ENCODE results near the gene RBM26.
"Not testable (repeated sequence)": the region's sequence is repeated elsewhere in the genome, so short reads cannot be mapped to it uniquely, and the experiment has no call there.

RBM26 gene

GRCh38 chr13:79314652-79315051 lies 91.4 kb downstream of the RBM26 start:
- no peak for DNase-seq

GRCh38 chr13:79312340-79312855 lies 93.7 kb downstream of the RBM26 start:
- no peak for DNase-seq

GRCh38 chr13:79311386-79311785 lies 94.7 kb downstream of the RBM26 start:
- DNase-seq = no peak

- DNase-seq = no peak
Observed at GRCh38 chr13:79309690-79310089, 96.4 kb downstream of the RBM26 start.

GRCh38 chr13:79307866-79308298 lies 98.2 kb downstream of the RBM26 start:
- no peak for DNase-seq

DNA sequence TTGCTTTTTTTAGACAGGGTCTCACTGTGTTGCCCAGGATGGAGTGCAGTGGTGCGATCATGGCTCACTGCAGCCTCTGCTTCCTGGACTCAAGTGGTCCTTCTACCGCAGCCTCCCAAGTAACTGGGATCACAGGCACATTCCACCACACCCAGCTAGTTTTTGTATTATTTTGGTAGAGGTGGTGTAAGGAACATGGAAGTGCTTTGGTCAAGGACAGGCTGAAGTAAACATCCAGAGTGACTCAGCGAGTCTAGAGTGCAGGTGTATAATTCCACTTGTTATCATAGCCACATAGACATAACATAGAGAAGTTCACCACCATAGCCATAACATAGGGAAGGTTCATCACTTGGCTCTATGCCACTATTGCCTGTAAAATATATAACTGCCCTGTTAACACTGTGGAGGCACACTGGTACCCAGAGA lies 98.6 kb downstream of the RBM26 start:
- no peak for DNase-seq

- DNase-seq = no peak
Observed at GRCh38 chr13:79306650-79307049, 99.4 kb downstream of the RBM26 start.

GRCh38 chr13:79297128-79297527 lies 108.9 kb downstream of the RBM26 start:
- DNase-seq = no peak

DNA sequence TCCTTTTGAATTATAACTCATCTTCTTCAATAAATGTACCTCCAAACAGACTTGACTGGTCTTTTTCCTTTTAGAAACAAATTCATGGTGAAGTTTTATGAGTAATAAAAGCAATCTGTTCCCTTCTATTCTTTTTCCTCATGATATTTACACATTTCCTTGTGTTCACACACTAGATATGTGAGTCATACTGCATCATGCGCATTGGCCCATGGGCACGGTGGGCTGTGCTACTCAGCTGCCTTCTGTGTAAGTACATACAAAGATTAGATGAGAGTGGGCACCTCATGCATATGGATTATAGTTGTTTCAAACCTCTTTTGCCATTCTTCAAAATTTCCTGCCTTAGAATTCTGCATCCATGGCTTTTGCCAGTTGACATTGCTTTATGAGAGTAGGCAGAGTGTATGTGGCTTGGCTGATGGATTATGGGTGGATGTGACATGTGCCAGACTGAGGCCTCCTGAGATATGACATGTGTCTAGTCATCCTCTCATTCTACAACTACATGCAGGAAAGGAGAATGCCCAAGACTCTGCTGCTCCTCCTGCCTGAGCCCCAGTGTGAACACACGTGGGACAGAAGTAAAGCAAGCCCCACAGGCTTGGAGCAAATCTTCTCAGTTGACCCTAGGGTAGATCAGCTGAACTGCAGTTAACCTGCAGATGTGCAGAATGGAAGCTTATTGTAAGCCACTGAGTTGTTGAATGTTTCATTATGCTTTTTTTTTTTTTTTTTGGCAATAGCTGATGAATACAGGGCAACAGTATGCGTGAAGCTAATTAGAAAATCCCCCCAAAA lies 109.9 kb downstream of the RBM26 start:
- DNase-seq = no peak

DNA sequence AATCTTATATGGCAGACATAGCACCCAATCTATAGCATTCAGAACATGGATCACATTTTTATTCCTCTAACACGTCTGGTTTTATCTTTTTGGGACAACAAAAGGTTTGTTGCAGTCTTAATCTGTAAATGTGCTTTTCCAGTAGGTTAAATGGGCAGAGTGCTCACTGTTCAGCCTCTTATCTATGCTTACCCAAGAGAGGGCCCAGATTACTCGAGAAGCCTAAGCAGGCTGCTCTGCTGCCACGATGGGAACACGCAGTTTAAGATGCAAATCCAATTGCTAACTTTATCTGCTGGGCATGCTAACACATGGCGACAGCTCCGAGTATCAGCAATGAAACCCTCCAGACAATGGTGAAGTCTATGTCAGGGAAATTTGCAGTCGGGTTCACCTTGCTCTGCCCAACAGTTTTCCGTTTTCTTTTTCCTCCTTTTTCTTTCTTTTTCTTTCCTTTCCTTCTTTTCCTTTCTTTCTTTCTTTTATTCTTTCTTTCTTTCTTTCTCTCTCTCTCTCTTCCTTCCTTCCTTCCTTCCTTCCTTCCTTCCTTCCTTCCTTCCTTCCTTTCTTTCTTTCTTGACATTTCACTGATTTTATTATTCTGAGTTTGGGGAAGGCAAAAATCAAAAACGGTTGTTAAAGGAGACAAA lies 115.3 kb downstream of the RBM26 start:
- no peak for DNase-seq

DNA sequence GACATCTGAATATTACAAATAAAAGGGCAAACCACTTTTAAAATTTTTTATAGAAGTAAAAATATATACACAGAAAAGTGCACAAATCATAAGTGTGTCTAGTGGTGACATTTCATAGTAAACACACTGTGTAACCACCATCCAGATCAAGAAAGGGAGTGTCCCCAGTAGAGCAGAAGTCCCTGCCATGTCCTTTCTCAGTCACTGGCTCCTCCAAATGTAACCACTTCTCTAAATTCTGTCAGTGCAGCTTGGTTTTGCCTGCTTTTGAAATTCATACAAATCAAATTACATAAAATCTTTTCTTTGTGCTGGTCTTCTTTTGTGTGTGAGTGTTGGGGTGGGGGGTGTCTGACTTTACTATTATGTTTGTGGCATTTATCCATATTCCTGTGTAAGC lies 116.5 kb downstream of the RBM26 start:
- DNase-seq = no peak

- no peak for DNase-seq
Observed at GRCh38 chr13:79287939-79288795, 117.9 kb downstream of the RBM26 start.

DNA sequence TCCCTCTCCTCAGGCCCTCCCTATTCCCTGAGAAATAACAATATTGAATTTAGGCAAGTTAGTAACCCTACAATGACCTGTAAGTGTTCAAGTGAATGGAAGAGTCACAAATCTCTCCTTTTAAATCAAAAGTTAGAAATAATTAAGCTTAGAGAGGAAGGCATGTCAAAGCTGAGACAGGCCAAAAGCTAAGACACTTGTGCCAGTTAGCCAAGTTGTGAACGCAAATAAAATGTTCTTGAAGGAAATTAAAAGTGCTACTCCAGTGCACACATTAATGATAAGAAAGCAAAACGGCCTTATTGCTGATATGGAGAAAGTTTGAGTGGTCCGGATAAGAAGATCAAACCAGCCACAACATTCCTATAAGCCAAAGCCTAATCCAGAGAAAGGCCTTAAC lies 120.9 kb downstream of the RBM26 start:
- no peak for DNase-seq

DNA sequence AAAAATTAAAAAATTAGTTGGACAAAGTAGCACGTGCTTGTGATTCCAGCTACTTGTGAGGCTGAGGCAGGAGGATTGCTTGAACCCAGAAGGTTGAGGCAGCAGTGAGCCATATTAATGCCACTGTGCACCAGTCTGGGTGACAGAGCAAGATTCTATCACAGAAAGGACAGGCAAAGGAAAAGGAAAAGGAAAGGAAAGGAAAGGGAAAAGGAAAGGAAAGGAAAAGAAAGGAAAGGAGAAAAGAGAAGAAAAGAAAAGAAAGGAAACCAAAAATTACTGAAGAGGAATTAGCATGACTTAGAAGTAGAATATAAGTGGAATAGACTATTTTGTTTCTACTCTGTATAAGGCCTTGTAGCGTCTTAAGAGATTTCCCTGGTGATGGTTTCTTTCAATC lies 122.3 kb downstream of the RBM26 start:
- no peak for DNase-seq

DNA sequence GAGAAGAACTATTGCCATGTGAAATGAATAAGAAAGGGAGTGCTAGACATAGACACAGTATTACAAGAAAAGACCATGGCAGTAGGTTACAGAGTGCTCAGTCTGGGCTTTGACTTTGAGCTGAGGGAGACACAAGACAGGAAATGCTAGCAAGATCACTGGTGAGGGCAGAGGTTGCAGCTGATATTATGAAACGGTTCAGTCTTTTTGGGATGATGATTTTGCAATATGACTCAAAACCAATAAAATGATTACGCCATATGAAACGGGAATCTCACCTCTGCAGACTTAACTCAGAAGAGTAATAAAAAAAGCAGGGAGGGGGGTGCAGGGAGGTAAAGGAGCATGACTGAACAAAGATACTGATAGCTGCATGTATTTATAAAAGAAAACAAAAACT lies 123.1 kb downstream of the RBM26 start:
- DNase-seq = no peak

DNA sequence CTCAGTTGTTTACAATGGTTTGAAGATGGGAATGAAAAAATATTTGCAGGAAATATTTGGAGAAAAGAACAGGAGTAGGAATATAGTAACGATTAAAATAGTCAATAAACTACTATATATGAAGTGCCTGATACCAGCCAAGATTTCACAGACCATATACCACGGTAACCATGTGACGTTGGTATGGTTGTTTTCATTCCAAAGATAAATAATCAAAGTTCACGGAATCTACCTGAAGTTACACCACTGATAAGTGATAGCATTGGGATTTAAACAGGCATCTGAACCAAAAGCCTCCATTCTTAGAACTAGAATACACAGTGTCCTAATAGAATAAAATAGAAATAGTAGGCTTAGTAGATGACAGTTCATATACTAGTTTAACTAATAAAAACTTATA lies 123.5 kb downstream of the RBM26 start:
- no peak for DNase-seq

- DNase-seq = no peak
Observed at GRCh38 chr13:79281339-79281747, 124.7 kb downstream of the RBM26 start.

GRCh38 chr13:79279735-79280134 lies 126.3 kb downstream of the RBM26 start:
- not testable (repeated sequence) for DNase-seq

DNA sequence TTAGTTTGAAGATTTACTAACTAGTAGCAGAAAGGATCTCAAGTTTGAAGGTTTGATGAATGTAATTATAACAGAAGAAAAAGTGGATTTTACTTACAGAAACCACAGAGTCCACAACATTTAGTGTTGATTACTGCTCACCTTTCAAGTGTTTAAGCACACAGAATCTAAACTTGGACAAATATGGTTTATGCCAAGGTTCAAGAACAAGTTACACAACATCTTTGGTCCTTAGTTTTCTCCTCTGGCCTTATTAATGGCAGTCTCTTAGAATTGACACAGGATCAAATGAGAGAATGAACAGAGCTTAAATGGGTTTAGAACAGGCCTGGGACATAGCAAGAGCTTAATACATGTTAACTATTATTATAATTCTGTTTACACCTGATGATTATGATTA lies 133.0 kb downstream of the RBM26 start:
- DNase-seq = no peak

GRCh38 chr13:79271616-79272015 lies 134.4 kb downstream of the RBM26 start:
- DNase-seq = no peak

DNA sequence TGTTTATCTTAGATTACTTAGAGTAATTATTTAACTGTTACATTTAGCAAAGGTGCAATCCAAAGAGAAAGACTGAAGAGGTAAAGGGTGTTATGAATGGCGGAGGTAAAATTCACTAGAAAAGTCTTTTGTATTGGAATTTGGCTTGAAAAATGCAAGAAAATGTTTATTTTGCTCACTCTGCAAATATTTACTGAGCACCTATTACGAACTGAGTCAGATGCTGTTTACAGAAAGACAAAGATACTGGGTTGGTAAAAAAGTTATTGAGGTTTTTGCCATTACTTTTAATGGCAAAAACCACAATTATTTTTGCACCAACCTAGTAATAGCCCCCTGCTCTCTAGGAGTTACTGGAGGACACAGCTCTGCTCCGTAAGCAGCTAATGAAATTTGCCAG lies 135.2 kb downstream of the RBM26 start:
- no peak for DNase-seq
